ENCODE results near the gene CDC42BPB.

CDC42BPB gene

DNA sequence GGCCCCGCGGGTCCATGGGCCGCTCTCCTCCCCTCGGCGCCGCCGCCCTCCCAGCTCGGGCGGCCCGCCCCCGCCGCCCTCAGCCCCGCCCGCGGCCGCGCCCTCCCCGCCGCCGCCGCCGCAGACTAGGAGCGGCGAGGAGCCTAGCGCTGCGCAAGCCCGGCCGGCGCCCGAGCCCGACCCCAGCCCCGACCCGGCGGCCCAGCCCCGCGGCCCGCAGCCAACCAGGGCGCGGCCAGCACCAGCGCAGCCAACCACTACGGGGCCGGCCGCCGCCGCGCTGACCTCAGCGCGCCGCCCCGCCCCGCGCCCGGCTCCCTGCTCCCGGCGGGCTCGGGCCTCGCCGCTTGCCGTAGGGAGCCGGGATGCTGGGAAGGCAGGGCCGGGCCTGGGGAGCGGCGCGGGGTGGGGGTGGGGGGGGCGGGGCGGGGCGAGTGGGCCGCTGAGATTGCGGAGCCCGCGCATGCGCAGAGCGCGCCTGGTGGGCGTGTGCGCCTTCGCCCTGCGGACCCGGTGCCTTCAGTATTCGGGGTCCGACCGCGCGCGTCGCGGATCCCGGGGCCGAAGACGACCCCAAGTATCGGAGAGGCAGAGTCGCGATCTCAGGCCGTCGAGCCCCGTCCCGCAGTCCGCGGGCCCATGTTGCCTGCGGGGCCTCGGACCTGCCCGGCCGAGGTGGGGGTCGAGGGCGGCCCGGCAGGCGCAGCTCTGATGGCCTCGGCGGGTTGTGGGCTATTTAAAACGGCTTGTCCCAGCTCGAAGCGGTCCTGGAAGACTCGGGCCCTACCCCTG is at the start of gene CDC42BPB:
Gene CDC42BPB, minus strand, starts transcription at position 178 of the 792 bp plus-strand sequence. CDS start 376 bp downstream, outside the sequence.
- peak; percentile 91 for DNase-seq (ENCODE audit: low spot score)

GRCh38 chr14:103105580-103106150 is 48.3 kb upstream of the CDC42BPB start:
- no peak for DNase-seq (ENCODE audit: low spot score)

- DNase-seq (ENCODE audit: low spot score): no peak
Measured at GRCh38 chr14:103104654-103105452, 47.5 kb upstream of the CDC42BPB start.

GRCh38 chr14:103104389-103104653 is 47.0 kb upstream of the CDC42BPB start:
- DNase-seq (ENCODE audit: low spot score): no peak

GRCh38 chr14:103103461-103104388 is 46.4 kb upstream of the CDC42BPB start:
- DNase-seq (ENCODE audit: low spot score): peak; percentile 49

- no peak for DNase-seq (ENCODE audit: low spot score)
Measured at GRCh38 chr14:103102689-103103260, 45.4 kb upstream of the CDC42BPB start.

DNA sequence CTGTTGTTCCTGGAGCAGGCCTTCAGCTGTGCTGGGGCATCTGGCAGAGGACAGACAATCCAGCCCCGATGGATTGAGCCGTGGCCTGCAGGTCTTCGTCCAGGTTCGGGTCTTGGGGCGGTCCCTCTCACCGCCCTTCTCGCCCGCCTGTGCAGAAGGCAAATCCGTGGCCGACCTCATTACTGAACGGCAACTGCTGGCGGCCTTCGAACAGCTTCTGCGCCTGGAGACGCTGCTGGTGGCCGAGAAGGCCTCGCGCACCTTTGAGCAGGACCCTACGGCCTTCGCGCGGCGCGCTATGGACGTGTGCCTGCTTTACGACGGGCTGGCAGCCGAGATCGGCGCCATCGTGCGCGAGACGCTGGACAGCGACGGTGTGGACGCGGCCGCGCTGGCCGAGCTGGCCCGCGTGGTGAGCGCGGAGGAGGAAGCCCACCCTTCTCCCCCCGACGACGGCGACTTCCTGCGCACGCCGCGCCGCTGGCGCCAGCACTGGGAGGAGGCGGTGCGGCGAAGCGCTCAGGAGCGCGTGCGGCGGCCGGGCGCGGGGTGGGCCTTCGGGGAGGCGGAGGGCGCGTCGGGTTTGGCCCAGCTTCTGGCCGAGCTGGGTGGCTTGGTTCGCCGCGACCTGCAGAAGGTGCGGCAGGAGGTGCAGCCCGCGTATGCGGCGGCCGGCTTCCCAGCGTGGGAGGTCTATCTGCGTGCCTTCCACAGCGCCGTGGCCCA is 44.8 kb upstream of the CDC42BPB start:
- DNase-seq (ENCODE audit: low spot score): no peak

GRCh38 chr14:103101257-103101962 is 44.1 kb upstream of the CDC42BPB start:
- no peak for DNase-seq (ENCODE audit: low spot score)

DNA sequence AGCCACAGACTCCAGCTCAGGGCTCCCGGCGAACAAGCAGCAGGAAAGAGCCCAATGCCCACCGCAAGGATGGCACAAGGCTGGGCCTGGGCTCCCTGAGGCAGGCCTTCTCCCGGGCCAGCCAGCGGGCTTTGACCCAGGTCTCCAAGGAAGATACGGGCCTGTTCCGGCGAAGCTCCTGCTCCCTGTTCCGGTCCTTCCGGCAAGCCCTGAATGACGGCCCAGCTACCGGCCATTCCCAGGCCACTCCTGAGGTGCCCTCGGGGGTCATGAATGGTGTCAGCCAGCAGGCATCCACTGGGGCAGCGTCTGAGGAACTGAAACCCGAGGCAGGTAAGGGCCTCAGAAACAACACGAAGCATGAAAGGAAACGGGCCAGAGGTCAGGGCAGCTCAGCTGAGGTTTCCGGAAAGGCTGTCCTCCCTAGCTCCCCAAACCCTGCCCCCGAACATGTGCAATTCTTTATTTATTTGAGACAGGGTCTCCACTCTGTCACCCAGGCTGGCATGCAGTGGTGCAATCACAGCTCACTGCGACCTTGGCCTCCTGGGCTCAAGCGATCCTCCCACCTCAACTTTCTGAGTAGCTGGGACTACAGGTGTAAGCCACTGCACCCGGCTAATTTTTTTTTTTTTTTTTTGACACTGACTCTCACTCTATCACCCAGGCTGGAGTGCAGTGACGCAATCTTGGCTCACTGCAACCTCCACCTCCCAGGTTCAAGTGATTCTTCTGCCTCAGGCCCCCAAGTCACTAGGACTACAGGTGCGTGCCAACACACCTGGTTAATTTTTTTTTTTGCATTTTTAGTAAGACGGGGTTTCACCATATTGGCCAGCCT is 43.2 kb upstream of the CDC42BPB start:
- no peak for DNase-seq (ENCODE audit: low spot score)

DNA sequence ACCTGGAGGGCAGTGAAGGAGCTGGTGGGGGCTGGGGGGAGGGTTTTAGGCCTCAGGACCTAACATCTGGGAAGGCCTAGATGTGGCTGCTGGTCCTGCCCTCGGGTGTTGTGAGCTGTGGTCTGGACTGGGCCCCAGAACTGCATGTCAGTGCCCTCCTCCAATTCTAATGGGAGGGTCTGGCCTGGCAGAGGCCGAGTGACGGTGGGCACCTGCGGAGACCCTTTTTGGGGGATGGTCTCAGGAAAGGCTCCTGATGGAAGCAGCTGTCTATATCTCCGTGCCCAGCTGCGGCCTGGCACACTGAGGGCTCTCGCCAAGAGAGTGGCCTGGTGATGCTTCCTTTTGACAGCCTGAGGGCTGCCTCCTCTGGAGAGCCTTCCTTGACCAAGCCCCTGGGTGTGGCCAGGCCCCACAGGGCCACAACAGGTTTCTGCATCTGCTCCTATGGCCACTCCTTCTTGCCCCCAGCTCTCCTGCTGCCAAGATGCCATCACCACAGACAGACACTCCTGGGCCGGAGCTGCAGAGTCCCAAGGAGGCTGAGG is 42.5 kb upstream of the CDC42BPB start:
- DNase-seq (ENCODE audit: low spot score): no peak

GRCh38 chr14:103099081-103099732 is 41.9 kb upstream of the CDC42BPB start:
- no peak for DNase-seq (ENCODE audit: low spot score)

GRCh38 chr14:103097994-103098957 is 40.9 kb upstream of the CDC42BPB start:
- DNase-seq (ENCODE audit: low spot score): no peak

DNA sequence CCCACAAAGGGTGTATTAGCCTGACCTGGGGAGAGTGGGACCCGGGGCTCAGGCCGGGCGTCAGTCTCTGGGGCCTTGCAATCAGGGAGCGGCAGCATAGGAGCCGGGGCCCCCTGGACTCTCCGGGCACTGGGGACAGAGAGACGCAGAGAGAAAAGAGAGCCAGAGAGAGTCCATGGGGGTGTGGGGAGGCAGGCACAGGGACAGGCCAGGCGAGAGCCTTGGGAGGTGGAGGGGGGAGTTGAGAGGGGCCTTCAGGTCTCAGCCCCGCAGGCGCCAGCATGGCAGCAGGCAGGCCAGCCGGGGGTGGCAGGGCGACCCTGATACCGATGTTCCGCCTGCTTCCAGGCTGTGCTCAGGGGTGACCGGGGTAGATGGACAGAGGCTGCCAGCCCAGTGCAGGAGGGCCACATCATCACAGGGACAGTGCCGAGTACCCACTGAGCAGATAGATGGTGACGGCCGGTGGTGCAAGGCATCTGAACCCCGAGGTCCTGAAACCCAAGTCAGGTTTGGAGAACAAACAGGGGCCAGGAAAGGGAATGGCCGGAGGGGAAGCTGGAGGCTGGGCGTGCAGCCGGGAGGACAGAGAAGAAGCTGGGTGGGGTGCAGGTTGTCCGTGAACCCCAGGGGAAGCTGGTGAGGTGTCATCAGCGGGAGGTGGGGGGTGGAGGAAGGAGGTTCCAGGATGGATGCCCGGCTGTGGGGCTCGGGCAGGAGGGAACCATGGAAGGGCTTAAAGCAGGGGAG is 40.1 kb upstream of the CDC42BPB start:
- no peak for DNase-seq (ENCODE audit: low spot score)

GRCh38 chr14:103096387-103096786 is 39.0 kb upstream of the CDC42BPB start:
- DNase-seq (ENCODE audit: low spot score): no peak

- no peak for DNase-seq (ENCODE audit: low spot score)
Measured at GRCh38 chr14:103095210-103095778, 37.9 kb upstream of the CDC42BPB start.

Measured in RKO (cell line).